MCF 10A (cell line): ENCODE data around the gene NSUN4. TPM values are rescaled to one million over a fixed set of nuclear protein-coding genes. Genes with fewer than 3 reads are reported as not detected.

Source experiments
- Bru-seq: library from RNA; stranded (reverse); fragments of 400-500 nt; gene quantifications from one replicate; lab custom pipeline; 2021; lab: Mats Ljungman, UMichigan
- BruChase-seq, 2 experiments: library from RNA; stranded (reverse); fragments of 400-500 nt; gene quantifications; one replicate each; lab custom pipeline; 2021; lab: Mats Ljungman, UMichigan
- BruUV-seq: library from RNA; stranded (reverse); fragments of 400-500 nt; replicated peaks from 2 replicates; lab custom pipeline; 2021; lab: Mats Ljungman, UMichigan
- CTCF ChIA-PET: fragments of 300-600 bp; sonication (Branson Sonifier 250); formaldehyde crosslinking; extraction: SDS; loops from one replicate; lab custom pipeline; 2021; ENCODE audit warnings: antibody characterized with exemption, inconsistent platforms; lab: Yijun Ruan, JAX
- POLR2A ChIA-PET: fragments of 300-600, 350-650 bp; sonication (Branson Sonifier 250); formaldehyde crosslinking; extraction: SDS; loops from one replicate; lab custom pipeline; 2020; ENCODE audit warnings: antibody characterized with exemption, inconsistent platforms; lab: Yijun Ruan, JAX
- DNase-seq: peaks from one replicate; pipeline ENCODE4 v3.0.0-alpha.2; 2018; ENCODE audit not compliant: unreplicated experiment
- H3K27ac Mint-ChIP-seq: one replicate; pipeline ENCODE4 v1.8.0; 2022; ENCODE audit warnings: mild to moderate bottlenecking, low read depth, mixed read lengths; ENCODE audit not compliant: unreplicated experiment
- H3K27me3 Mint-ChIP-seq: one replicate; pipeline ENCODE4 v1.8.0; 2022; ENCODE audit warnings: mixed read lengths; ENCODE audit not compliant: insufficient read depth, unreplicated experiment
- H3K36me3 Mint-ChIP-seq: one replicate; pipeline ENCODE4 v1.8.0; 2022; ENCODE audit warnings: mild to moderate bottlenecking, moderate library complexity, mixed read lengths; ENCODE audit not compliant: insufficient read depth, unreplicated experiment
- H3K4me1 Mint-ChIP-seq: one replicate; pipeline ENCODE4 v1.8.0; 2022; ENCODE audit warnings: mixed read lengths; ENCODE audit not compliant: insufficient read depth, unreplicated experiment
- H3K4me3 Mint-ChIP-seq: one replicate; pipeline ENCODE4 v1.8.0; 2022; ENCODE audit warnings: mild to moderate bottlenecking, moderate library complexity, mixed read lengths; ENCODE audit not compliant: unreplicated experiment
- H3K9me3 Mint-ChIP-seq: one replicate; pipeline ENCODE4 v1.8.0; 2022; ENCODE audit warnings: mixed read lengths; ENCODE audit not compliant: unreplicated experiment
- intact Hi-C: fragments of 100-400 bp; cut with micrococcal nuclease; formaldehyde crosslinking; loops from 2 replicates; pipeline ENCODE4 v1.14.1; 2022
- long read RNA-seq: library from polyadenylated mRNA; stranded (forward); transcript quantifications from one replicate; pipeline ENCODE4 v2.0.0, GENCODE V29; 2022
- total RNA-seq: library from RNA; stranded (reverse); gene quantifications from 2 replicates; pipeline ENCODE4 v1.2.3, GENCODE V29; 2022
- TF ChIP-seq, protein P1 (sequence below): fragments of 200-600 bp; IDR thresholded peaks from one replicate; pipeline ENCODE4 v1.8.0; 2022; ENCODE audit warnings: antibody characterized with exemption, mild to moderate bottlenecking; ENCODE audit not compliant: unreplicated experiment

NSUN4 gene
- total RNA-seq (27.4 and 28.4 TPM in 2 replicates), Bru-seq, nascent RNA (percentile 74 among the genes with signal in this experiment), BruChase-seq, experiment 1, labeled RNA remaining after a 6-hour chase (percentile 77 among the genes with signal in this experiment), BruChase-seq, experiment 2, labeled RNA remaining after a 2-hour chase (percentile 76 among the genes with signal in this experiment)
- long read RNA-seq, full-length matches to known transcripts = 12 of 28 reads
- long read RNA-seq, partial matches to known transcripts = 0 of 28 reads
- long read RNA-seq, other reads (novel, unspliced or antisense) = 16 of 28 reads

DNA sequence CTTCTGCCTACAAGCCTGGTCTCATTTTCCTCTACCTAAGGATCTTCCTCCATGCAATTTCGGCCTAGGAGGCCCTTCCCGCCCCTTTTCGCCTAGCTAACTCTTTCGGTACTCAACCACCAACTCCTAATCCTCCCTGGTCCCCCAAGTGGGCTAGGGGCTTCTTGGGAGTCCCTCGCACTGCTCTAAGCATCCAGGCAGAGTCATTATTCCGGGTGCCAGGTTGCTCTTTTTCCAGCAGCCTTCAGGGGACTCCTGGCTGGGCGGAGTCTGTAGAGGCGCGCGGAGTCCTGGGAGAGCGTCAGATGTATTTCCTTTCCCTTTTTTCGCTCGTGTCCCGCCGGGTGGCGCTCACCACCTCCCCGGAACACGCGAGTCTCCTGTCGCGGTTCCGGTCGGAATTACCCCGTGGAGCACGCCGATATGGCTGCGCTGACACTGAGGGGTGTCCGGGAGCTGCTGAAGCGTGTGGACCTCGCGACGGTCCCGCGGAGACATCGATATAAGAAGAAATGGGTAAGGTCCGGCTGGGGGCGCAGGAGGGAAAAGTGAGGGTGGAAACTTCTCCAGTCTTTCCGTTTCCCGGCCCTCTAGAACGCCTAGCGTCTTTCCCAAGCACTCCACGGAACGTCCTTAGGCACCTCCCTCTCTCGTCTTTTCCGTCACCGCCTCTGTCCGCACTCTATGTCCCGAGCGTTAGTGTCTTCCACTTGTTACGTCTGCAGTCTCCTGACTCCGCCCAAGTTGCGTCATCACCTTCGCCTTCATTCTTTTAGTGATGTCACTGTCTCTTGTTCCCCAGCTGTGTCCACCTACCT, at the start of gene NSUN4:
TSS of gene NSUN4 (plus strand) at position 404 of the 818 bp plus-strand sequence. CDS start at position 424, 20 bp downstream.
- intact Hi-C loops = loop anchor here (1.0 to 2.0 kb wide), 2 partner anchors 36 to 94 kb away; partner anchors contain the start of gene RAD54L

DNA sequence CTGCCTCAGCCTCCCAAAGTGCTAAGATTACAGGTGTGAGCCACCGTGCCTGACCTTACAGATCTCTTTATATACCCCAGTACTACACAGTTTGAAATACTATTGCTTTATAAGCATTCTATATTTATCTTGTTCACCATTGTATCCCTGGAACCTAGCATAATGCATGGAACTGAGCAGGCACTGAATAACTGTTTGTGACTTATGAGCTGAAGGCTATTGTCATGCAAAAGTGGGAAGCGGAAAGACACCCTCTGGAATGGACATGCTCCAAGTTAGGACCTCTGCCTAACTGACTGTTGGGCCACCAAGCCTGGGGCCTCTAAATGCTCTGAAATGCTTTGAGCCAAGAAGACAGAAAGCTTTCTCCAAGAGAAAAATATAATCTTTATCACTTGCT, 45.3 kb upstream of the NSUN4 start:
- no peak overlapping the region for H3K4me3 Mint-ChIP-seq
- no peaks in the 10 kb centered on the region for H3K27me3 Mint-ChIP-seq
- CTCF ChIA-PET = no interaction called here
- H3K4me1 Mint-ChIP-seq = peaks cover 11% of the 10 kb centered on the region
- BruUV-seq = no TSS peak
- no peaks in the 10 kb centered on the region for H3K9me3 Mint-ChIP-seq
- TF ChIP-seq, protein P1, sequence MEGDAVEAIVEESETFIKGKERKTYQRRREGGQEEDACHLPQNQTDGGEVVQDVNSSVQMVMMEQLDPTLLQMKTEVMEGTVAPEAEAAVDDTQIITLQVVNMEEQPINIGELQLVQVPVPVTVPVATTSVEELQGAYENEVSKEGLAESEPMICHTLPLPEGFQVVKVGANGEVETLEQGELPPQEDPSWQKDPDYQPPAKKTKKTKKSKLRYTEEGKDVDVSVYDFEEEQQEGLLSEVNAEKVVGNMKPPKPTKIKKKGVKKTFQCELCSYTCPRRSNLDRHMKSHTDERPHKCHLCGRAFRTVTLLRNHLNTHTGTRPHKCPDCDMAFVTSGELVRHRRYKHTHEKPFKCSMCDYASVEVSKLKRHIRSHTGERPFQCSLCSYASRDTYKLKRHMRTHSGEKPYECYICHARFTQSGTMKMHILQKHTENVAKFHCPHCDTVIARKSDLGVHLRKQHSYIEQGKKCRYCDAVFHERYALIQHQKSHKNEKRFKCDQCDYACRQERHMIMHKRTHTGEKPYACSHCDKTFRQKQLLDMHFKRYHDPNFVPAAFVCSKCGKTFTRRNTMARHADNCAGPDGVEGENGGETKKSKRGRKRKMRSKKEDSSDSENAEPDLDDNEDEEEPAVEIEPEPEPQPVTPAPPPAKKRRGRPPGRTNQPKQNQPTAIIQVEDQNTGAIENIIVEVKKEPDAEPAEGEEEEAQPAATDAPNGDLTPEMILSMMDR = no peak
- H3K27ac Mint-ChIP-seq = no peak overlapping the region
- DNase-seq = no peak
- intact Hi-C loops = no loop called here
- POLR2A ChIA-PET = interaction anchor here (1.2 to 1.5 kb wide), 2 partner anchors 8 to 9 kb away, joined by 3 to 7 read pairs; partner anchors contain the start of genes LRRC41 and UQCRH
- peaks cover 74% of the 10 kb centered on the region for H3K36me3 Mint-ChIP-seq

More for the DNA sequence above, at the start of gene NSUN4:
- peak within 1 kb of the TSS; percentile 99 for H3K27ac Mint-ChIP-seq
- BruUV-seq = TSS peak; percentile 87
- H3K9me3 Mint-ChIP-seq = no peaks in the 10 kb centered on the region
- DNase-seq = peak; percentile 92
- ChIA-PET CTCF (interaction anchor here (0.6 to 1.9 kb wide), 14 partner anchors 12 to 248 kb away, joined by 3 to 12 read pairs (median 3); partner anchors contain the start of genes LRRC41 and UQCRH), POLR2A (interaction anchor here (0.6 to 5.5 kb wide), 35 partner anchors 10 to 1330 kb away, joined by 3 to 119 read pairs (median 4); partner anchors contain the start of genes HECTD3, LRRC41, LURAP1 and RAD54L)
- peaks cover 42% of the 10 kb centered on the region for H3K36me3 Mint-ChIP-seq
- TF ChIP-seq, protein P1 = peak; percentile 75
- H3K27me3 Mint-ChIP-seq = no peaks in the 10 kb centered on the region
- H3K4me3 Mint-ChIP-seq = peak within 1 kb of the TSS; percentile 96
- peaks cover 26% of the 10 kb centered on the region for H3K4me1 Mint-ChIP-seq

GRCh38 chr1:46298387-46298786, 42.2 kb upstream of the NSUN4 start:
- intact Hi-C loops = no loop called here

More at GRCh38 chr1:46298387-46298786, 42.2 kb upstream of the NSUN4 start:
- POLR2A ChIA-PET = interaction anchor here (0.7 to 2.2 kb wide), 6 partner anchors 9 to 54 kb away, joined by 3 to 11 read pairs (median 3); partner anchors contain the start of gene NSUN4
- CTCF ChIA-PET = interaction anchor here (0.7 to 0.9 kb wide), 2 partner anchors 54 to 378 kb away, joined by 3 read pairs; no protein-coding TSS in a partner anchor
- H3K27me3 Mint-ChIP-seq = no peaks in the 10 kb centered on the region
- peaks cover 24% of the 10 kb centered on the region for H3K4me1 Mint-ChIP-seq
- H3K27ac Mint-ChIP-seq = peak overlapping the region; percentile 21
- no peak overlapping the region for H3K4me3 Mint-ChIP-seq
- TF ChIP-seq, protein P1 = no peak
- no peaks in the 10 kb centered on the region for H3K9me3 Mint-ChIP-seq
- no peak for DNase-seq
- H3K36me3 Mint-ChIP-seq = peaks cover 57% of the 10 kb centered on the region
- BruUV-seq = no TSS peak
